GM19193 (cell line): Measurements from ENCODE around the gene LRMDA.

Experiments
- POLR2A ChIP-seq: IDR thresholded peaks from 4 replicates; pipeline ENCODE4 v1.6.1; 2011; ENCODE audit not compliant: insufficient read depth, insufficient read length; ENCODE audit errors: extremely low read depth

LRMDA gene

GRCh38 chr10:75639736-75640135, 208.3 kb downstream of the LRMDA start:
- no peak for TF ChIP-seq POLR2A

- no peak for TF ChIP-seq POLR2A
Measured at GRCh38 chr10:75640381-75640780, 209.0 kb downstream of the LRMDA start.

GRCh38 chr10:75640803-75641202, 209.4 kb downstream of the LRMDA start:
- TF ChIP-seq POLR2A = no peak

GRCh38 chr10:75643405-75643804, 212.0 kb downstream of the LRMDA start:
- TF ChIP-seq POLR2A = no peak

- TF ChIP-seq POLR2A = no peak
Measured at GRCh38 chr10:75643944-75644692, 212.7 kb downstream of the LRMDA start.

- no peak for TF ChIP-seq POLR2A
Measured at GRCh38 chr10:75645704-75646103, 214.3 kb downstream of the LRMDA start.

- no peak for TF ChIP-seq POLR2A
Measured at GRCh38 chr10:75646218-75646915, 214.9 kb downstream of the LRMDA start.

GRCh38 chr10:75646916-75647315, 215.5 kb downstream of the LRMDA start:
- TF ChIP-seq POLR2A = no peak

- TF ChIP-seq POLR2A = no peak
Measured at GRCh38 chr10:75647675-75648074, 216.3 kb downstream of the LRMDA start.

GRCh38 chr10:75648351-75648750, 216.9 kb downstream of the LRMDA start:
- no peak for TF ChIP-seq POLR2A

GRCh38 chr10:75648854-75649253, 217.4 kb downstream of the LRMDA start:
- no peak for TF ChIP-seq POLR2A

- no peak for TF ChIP-seq POLR2A
Measured at GRCh38 chr10:75649466-75649865, 218.0 kb downstream of the LRMDA start.

GRCh38 chr10:75650648-75651047, 219.2 kb downstream of the LRMDA start:
- TF ChIP-seq POLR2A = no peak

- no peak for TF ChIP-seq POLR2A
Measured at GRCh38 chr10:75651417-75651816, 220.0 kb downstream of the LRMDA start.

- TF ChIP-seq POLR2A = no peak
Measured at GRCh38 chr10:75652146-75652740, 220.8 kb downstream of the LRMDA start.

GRCh38 chr10:75653761-75654160, 222.3 kb downstream of the LRMDA start:
- no peak for TF ChIP-seq POLR2A
